Keratinocyte (primary cell): ENCODE results near the gene HPF1. TPM values are rescaled to one million over a fixed set of nuclear protein-coding genes. Genes with fewer than 3 reads are reported as not detected.

Experiments used
- DNase-seq: peaks from one replicate; pipeline ENCODE4 v3.0.0-alpha.2; 2011; ENCODE audit warnings: low read depth, missing footprints, low spot score
- FAIRE-seq: peaks from 2 replicates; lab custom pipeline; 2011; peaks lifted over from hg19 to GRCh38; lab: Jason Lieb, UNC
- H2AFZ ChIP-seq: 2 replicates; pipeline ENCODE4 v1.6.0; 2012; ENCODE audit warnings: low read length, control low read depth, inconsistent platforms; ENCODE audit not compliant: control insufficient read depth
- H3K27ac ChIP-seq: 2 replicates; pipeline ENCODE4 v1.5.1; 2011; ENCODE audit warnings: low read length; ENCODE audit not compliant: control insufficient read depth, insufficient read depth
- H3K27me3 ChIP-seq: 3 replicates; pipeline ENCODE4 v1.6.0; 2011; ENCODE audit warnings: low read length; ENCODE audit not compliant: control insufficient read depth, insufficient read depth; ENCODE audit errors: extremely low read depth
- H3K36me3 ChIP-seq, 2 experiments: 2 replicates in 1 of 2; 3 replicates in 1 of 2; pipeline ENCODE4 v1.5.1; 2011; ENCODE audit warnings: low read length in 2 of 2, mild to moderate bottlenecking in 1 of 2; ENCODE audit not compliant: control insufficient read depth in 2 of 2, insufficient read depth in 2 of 2; ENCODE audit errors: extremely low read depth in 1 of 2
- H3K4me1 ChIP-seq: 3 replicates; pipeline ENCODE4 v1.5.1; 2011; ENCODE audit warnings: low read length; ENCODE audit not compliant: control insufficient read depth, insufficient read depth; ENCODE audit errors: extremely low read depth
- H3K4me2 ChIP-seq: 3 replicates; pipeline ENCODE4 v1.6.0; 2011; ENCODE audit warnings: low read depth, low read length; ENCODE audit not compliant: control insufficient read depth, insufficient read depth; ENCODE audit errors: extremely low read depth
- H3K4me3 ChIP-seq, 3 experiments: fragments of 200-600 bp in 1 of 3; sonication (generic) in 1 of 3; 2 replicates in 2 of 3; 3 replicates in 1 of 3; pipeline ENCODE4 v1.5.1; 2011 to 2016; ENCODE audit warnings: low read length in 3 of 3, mild to moderate bottlenecking in 3 of 3, control low read depth in 2 of 3, inconsistent platforms in 1 of 3, low read depth in 1 of 3, mixed read lengths in 1 of 3, mixed run types in 1 of 3, moderate library complexity in 1 of 3; ENCODE audit not compliant: control insufficient read depth in 2 of 3, insufficient read depth in 2 of 3; ENCODE audit errors: extremely low read depth in 1 of 3
- H3K79me2 ChIP-seq: 2 replicates; pipeline ENCODE4 v1.6.0; 2012; ENCODE audit warnings: low read length; ENCODE audit not compliant: control insufficient read depth, insufficient read depth
- H3K9ac ChIP-seq: 3 replicates; pipeline ENCODE4 v1.6.0; 2011; ENCODE audit warnings: low read length; ENCODE audit not compliant: control insufficient read depth, insufficient read depth; ENCODE audit errors: extremely low read depth
- H3K9me1 ChIP-seq: 3 replicates; pipeline ENCODE4 v1.6.0; 2011; ENCODE audit warnings: low read length; ENCODE audit not compliant: control insufficient read depth, insufficient read depth; ENCODE audit errors: extremely low read depth
- H3K9me3 ChIP-seq: 2 replicates; pipeline ENCODE4 v1.5.1; 2012; ENCODE audit warnings: low read depth, low read length; ENCODE audit not compliant: control insufficient read depth
- H4K20me1 ChIP-seq: 3 replicates; pipeline ENCODE4 v1.6.0; 2011; ENCODE audit warnings: low read length; ENCODE audit not compliant: control insufficient read depth, insufficient read depth; ENCODE audit errors: extremely low read depth
- EZH2 ChIP-seq: IDR thresholded peaks from one replicate; pipeline ENCODE4 v1.6.1; 2012; ENCODE audit warnings: inconsistent platforms, mild to moderate bottlenecking, low read length, moderate library complexity
- dilution Hi-C: fragments of 300-500 bp; cut with MboI; formaldehyde crosslinking; loops from one replicate; pipeline ENCODE4 v1.7.0; 2020; ENCODE audit warnings: low sequenced_read_pairs; ENCODE audit not compliant: extremely low pct_ligation_motif_present
- polyA plus RNA-seq, 5 experiments: library from polyadenylated mRNA; depleted of rRNA in 3 of 5; stranded (reverse) in 3 of 5; stranded (forward) in 1 of 5; unstranded in 1 of 5; fragments of >200 nt; gene quantifications; 1 replicate in 1 of 5; 2 replicates in 3 of 5; 3 replicates in 1 of 5; pipeline versions ENCODE4 v1.2.1 to v1.2.3, GENCODE V29; 2011 to 2012; ENCODE audit warnings: missing spikeins in 2 of 5, low read depth in 1 of 5, low replicate concordance in 1 of 5
- TF ChIP-seq, protein P1 (sequence below), 3 experiments: IDR thresholded peaks in 1 of 3; conservative IDR thresholded peaks in 1 of 3; optimal IDR thresholded peaks in 1 of 3; 2 replicates in 2 of 3; 3 replicates in 1 of 3; pipeline versions ENCODE3 to v1.5.1; 2011; ENCODE audit warnings: low read length in 3 of 3, mild to moderate bottlenecking in 3 of 3, moderate library complexity in 2 of 3, control low read depth in 1 of 3, inconsistent platforms in 1 of 3; ENCODE audit not compliant: insufficient read depth in 2 of 3; ENCODE audit errors: extremely low read depth in 1 of 3

Gene HPF1
- polyA plus RNA-seq, 1 donor (not counting 4 experiments of a cell fraction or from before 2014, with no cell fraction given), result 19.1 TPM

GRCh38 chr4:169707958-169708643 lies 49.6 kb downstream of the HPF1 start:
- Histone ChIP-seq H2AFZ (no peak overlapping the region), H3K79me2 (no peaks in the 10 kb centered on the region), H3K4me1 (no peaks in the 10 kb centered on the region), H3K9me3 (no peaks in the 10 kb centered on the region), H3K4me3 (no peak overlapping the region), H3K27ac (no peak overlapping the region), H3K4me2 (no peak overlapping the region), H3K27me3 (no peaks in the 10 kb centered on the region), H3K9me1 (no peaks in the 10 kb centered on the region), H3K9ac (no peak overlapping the region), H4K20me1 (no peaks in the 10 kb centered on the region), H3K36me3 (peaks cover 0 to 3% of the 10 kb centered on the region in 2 experiments)
- dilution Hi-C loops, result no loop called here
- no peak for TF ChIP-seq EZH2
- TF ChIP-seq, protein P1, sequence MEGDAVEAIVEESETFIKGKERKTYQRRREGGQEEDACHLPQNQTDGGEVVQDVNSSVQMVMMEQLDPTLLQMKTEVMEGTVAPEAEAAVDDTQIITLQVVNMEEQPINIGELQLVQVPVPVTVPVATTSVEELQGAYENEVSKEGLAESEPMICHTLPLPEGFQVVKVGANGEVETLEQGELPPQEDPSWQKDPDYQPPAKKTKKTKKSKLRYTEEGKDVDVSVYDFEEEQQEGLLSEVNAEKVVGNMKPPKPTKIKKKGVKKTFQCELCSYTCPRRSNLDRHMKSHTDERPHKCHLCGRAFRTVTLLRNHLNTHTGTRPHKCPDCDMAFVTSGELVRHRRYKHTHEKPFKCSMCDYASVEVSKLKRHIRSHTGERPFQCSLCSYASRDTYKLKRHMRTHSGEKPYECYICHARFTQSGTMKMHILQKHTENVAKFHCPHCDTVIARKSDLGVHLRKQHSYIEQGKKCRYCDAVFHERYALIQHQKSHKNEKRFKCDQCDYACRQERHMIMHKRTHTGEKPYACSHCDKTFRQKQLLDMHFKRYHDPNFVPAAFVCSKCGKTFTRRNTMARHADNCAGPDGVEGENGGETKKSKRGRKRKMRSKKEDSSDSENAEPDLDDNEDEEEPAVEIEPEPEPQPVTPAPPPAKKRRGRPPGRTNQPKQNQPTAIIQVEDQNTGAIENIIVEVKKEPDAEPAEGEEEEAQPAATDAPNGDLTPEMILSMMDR (optimal IDR thresholded peaks at IDR 0.05 in 1 of 3, IDR thresholded peaks at IDR 0.05 in 1 of 3, conservative IDR thresholded peaks at IDR 0.05 in 1 of 3; ENCODE audit: extremely low read depth in 1 of 3, insufficient read depth in 2 of 3, low read length in 3 of 3), result no peak
- DNase-seq (no peak), FAIRE-seq (no peak)

DNA sequence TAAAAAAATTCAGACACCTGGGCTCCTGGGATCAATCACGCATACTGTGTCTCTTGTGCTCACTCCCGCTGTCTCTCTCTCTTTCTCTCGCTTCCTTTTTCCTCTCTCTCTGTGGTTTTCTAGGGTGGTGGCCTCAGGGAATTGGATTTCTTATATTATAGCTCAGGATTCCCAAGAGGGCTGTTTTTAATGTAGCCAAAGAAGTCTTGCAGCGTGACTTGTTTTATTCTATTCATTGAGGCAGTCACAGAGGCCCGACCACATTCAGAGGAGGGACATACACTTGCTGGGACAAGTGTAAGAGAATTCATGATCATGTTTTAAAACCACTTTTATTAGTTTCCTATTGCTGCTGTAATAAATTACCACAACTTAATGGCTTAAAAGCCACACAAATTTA lies 59.4 kb downstream of the HPF1 start:
- Histone ChIP-seq H3K27ac (no peak overlapping the region), H3K4me3 (no peak overlapping the region), H3K4me1 (no peaks in the 10 kb centered on the region), H2AFZ (no peak overlapping the region), H3K9me1 (no peaks in the 10 kb centered on the region), H3K36me3 (peaks cover 0 to 6% of the 10 kb centered on the region in 2 experiments), H3K4me2 (no peak overlapping the region), H3K27me3 (no peaks in the 10 kb centered on the region), H3K9ac (no peak overlapping the region), H4K20me1 (no peaks in the 10 kb centered on the region), H3K9me3 (no peaks in the 10 kb centered on the region), H3K79me2 (no peaks in the 10 kb centered on the region)
- FAIRE-seq (no peak), DNase-seq (no peak)
- dilution Hi-C loops, result no loop called here
- no peak for TF ChIP-seq EZH2
- TF ChIP-seq, protein P1 (optimal IDR thresholded peaks at IDR 0.05 in 1 of 3, IDR thresholded peaks at IDR 0.05 in 1 of 3, conservative IDR thresholded peaks at IDR 0.05 in 1 of 3; ENCODE audit: extremely low read depth in 1 of 3, insufficient read depth in 2 of 3, low read length in 3 of 3), result no peak
